GM18907 (cell line): ENCODE results near the gene TMEM267.
"Not testable (repeated sequence)": the region's sequence is repeated elsewhere in the genome, so short reads cannot be mapped to it uniquely, and the experiment has no call there.

Source experiments
- ATAC-seq: cut with Tn5 transposase; IDR thresholded peaks from one replicate; pipeline ENCODE4 v1.9.1; 2021; ENCODE audit warnings: mild to moderate bottlenecking, moderate library complexity; ENCODE audit not compliant: unreplicated experiment

Gene TMEM267

GRCh38 chr5:43461066-43461465 is 22.6 kb downstream of the TMEM267 start:
- ATAC-seq, result no peak

- ATAC-seq, result no peak
These were observed 27.1 kb downstream of the TMEM267 start for GRCh38 chr5:43456556-43456955.

- not testable (repeated sequence) for ATAC-seq
These were observed 42.1 kb downstream of the TMEM267 start for GRCh38 chr5:43441575-43441974.

- ATAC-seq, result no peak
These were observed 46.5 kb downstream of the TMEM267 start for GRCh38 chr5:43437062-43437660.

- no peak for ATAC-seq
These were observed 50.3 kb downstream of the TMEM267 start for GRCh38 chr5:43433382-43433781.

- no peak for ATAC-seq
These were observed 50.9 kb downstream of the TMEM267 start for GRCh38 chr5:43432486-43433375.

GRCh38 chr5:43429706-43430105 is 54.0 kb downstream of the TMEM267 start:
- no peak for ATAC-seq

- ATAC-seq, result no peak
These were observed 54.6 kb downstream of the TMEM267 start for GRCh38 chr5:43429016-43429415.

- peak; percentile 37 for ATAC-seq
These were observed 56.4 kb downstream of the TMEM267 start for GRCh38 chr5:43427306-43427705.

GRCh38 chr5:43425983-43426382 is 57.7 kb downstream of the TMEM267 start:
- ATAC-seq, result no peak

- ATAC-seq, result not testable (repeated sequence)
These were observed 60.6 kb downstream of the TMEM267 start for GRCh38 chr5:43423086-43423485.

GRCh38 chr5:43422143-43422542 is 61.5 kb downstream of the TMEM267 start:
- ATAC-seq, result no peak

- no peak for ATAC-seq
These were observed 62.1 kb downstream of the TMEM267 start for GRCh38 chr5:43421450-43422133.

GRCh38 chr5:43420241-43420640 is 63.4 kb downstream of the TMEM267 start:
- ATAC-seq, result no peak

- ATAC-seq, result no peak
These were observed 65.1 kb downstream of the TMEM267 start for GRCh38 chr5:43418561-43418960.

- no peak for ATAC-seq
These were observed 66.8 kb downstream of the TMEM267 start for GRCh38 chr5:43416803-43417394.

GRCh38 chr5:43415935-43416802 is 67.5 kb downstream of the TMEM267 start:
- no peak for ATAC-seq

- no peak for ATAC-seq
These were observed 69.7 kb downstream of the TMEM267 start for GRCh38 chr5:43413966-43414365.

- ATAC-seq, result no peak
These were observed 71.0 kb downstream of the TMEM267 start for GRCh38 chr5:43412644-43413043.

- no peak for ATAC-seq
These were observed 71.5 kb downstream of the TMEM267 start, which contains the start of gene CCL28 for GRCh38 chr5:43412156-43412555. TSS of gene CCL28 (minus strand) at chr5:43412391. CDS start at chr5:43412316, 75 bp downstream.
